IMR-90 (cell line): Measurements from ENCODE around the gene PCDHA11. TPM values are rescaled to one million over a fixed set of nuclear protein-coding genes. Genes with fewer than 3 reads are reported as not detected.
"Not testable (repeated sequence)": the region's sequence is repeated elsewhere in the genome, so short reads cannot be mapped to it uniquely, and the experiment has no call there.

Experiments used
- ATAC-seq: fragments of 200-7000 bp; cut with Tn5 transposase; 2 replicates; pipeline ENCODE4 v1.9.1; 2020; ENCODE audit warnings: low read depth, mild to moderate bottlenecking, moderate library complexity
- BruUV-seq: library from RNA; stranded (reverse); fragments of 400-500 nt; replicated peaks from 2 replicates; lab custom pipeline; 2021; lab: Mats Ljungman, UMichigan
- CTCF ChIA-PET: fragments of 300-600 bp; formaldehyde crosslinking; extraction: SDS; loops from one replicate; lab custom pipeline; 2021; ENCODE audit warnings: antibody characterized with exemption; lab: Yijun Ruan, JAX
- POLR2A ChIA-PET: fragments of 300-600 bp; sonication (Branson Sonifier 250); formaldehyde crosslinking; loops from one replicate; lab custom pipeline; 2022; ENCODE audit warnings: antibody characterized with exemption; ENCODE audit not compliant: unreplicated experiment; lab: Charles Lee
- DNase-seq: peaks from one replicate; pipeline ENCODE4 v3.0.0; 2013
- H2AFZ ChIP-seq: replicated peaks from 2 replicates; pipeline ENCODE3; 2013; ENCODE audit warnings: low read length, mild to moderate bottlenecking; ENCODE audit not compliant: poor library complexity
- H2AK5ac ChIP-seq: 2 replicates; pipeline ENCODE4 v1.6.1; 2013; ENCODE audit warnings: low read depth, low read length, inconsistent platforms
- H2AK9ac ChIP-seq: replicated peaks from 2 replicates; pipeline ENCODE3; 2013; ENCODE audit warnings: mild to moderate bottlenecking, low read depth, low read length, moderate library complexity; ENCODE audit not compliant: poor library complexity
- H2BK120ac ChIP-seq: 2 replicates; pipeline ENCODE4 v1.6.1; 2013; ENCODE audit warnings: low read depth, low read length, inconsistent platforms
- H2BK15ac ChIP-seq: 3 replicates; pipeline ENCODE4 v1.6.1; 2013; ENCODE audit warnings: low read depth, low read length, inconsistent platforms
- H2BK20ac ChIP-seq: 2 replicates; pipeline ENCODE4 v1.6.1; 2013; ENCODE audit warnings: low read depth, mild to moderate bottlenecking, inconsistent platforms, low read length, moderate library complexity
- H2BK5ac ChIP-seq: 2 replicates; pipeline ENCODE4 v1.6.1; 2013; ENCODE audit warnings: mild to moderate bottlenecking, low read depth, low read length, inconsistent platforms; ENCODE audit not compliant: poor library complexity, severe bottlenecking
- H3K14ac ChIP-seq: replicated peaks from 2 replicates; pipeline ENCODE4 v1.6.1; 2013; ENCODE audit warnings: low read depth, low read length, inconsistent platforms
- H3K18ac ChIP-seq: 2 replicates; pipeline ENCODE4 v1.6.1; 2013; ENCODE audit warnings: low read depth, low read length, control low read depth
- H3K23ac ChIP-seq: 2 replicates; pipeline ENCODE4 v1.6.1; 2013; ENCODE audit warnings: low read depth, low read length, inconsistent platforms
- H3K27ac ChIP-seq: 2 replicates; pipeline ENCODE4 v1.5.1; 2013; ENCODE audit warnings: mild to moderate bottlenecking, control low read depth, low read length; ENCODE audit not compliant: insufficient read depth
- H3K27me3 ChIP-seq: 2 replicates; pipeline ENCODE4 v1.6.1; 2013; ENCODE audit warnings: low read length; ENCODE audit not compliant: control insufficient read depth, insufficient read depth
- H3K36me3 ChIP-seq: 2 replicates; pipeline ENCODE4 v1.6.1; 2013; ENCODE audit warnings: low read length, mixed read lengths; ENCODE audit not compliant: control insufficient read depth, insufficient read depth
- H3K4ac ChIP-seq: 2 replicates; pipeline ENCODE4 v1.6.1; 2013; ENCODE audit warnings: low read depth, low read length, inconsistent platforms
- H3K4me1 ChIP-seq: 2 replicates; pipeline ENCODE4 v1.6.1; 2013; ENCODE audit warnings: low read length, mixed read lengths; ENCODE audit not compliant: control insufficient read depth, insufficient read depth
- H3K4me2 ChIP-seq: 2 replicates; pipeline ENCODE4 v1.6.1; 2013; ENCODE audit warnings: low read depth, mild to moderate bottlenecking, control low read depth, low read length, moderate library complexity
- H3K4me3 ChIP-seq: 2 replicates; pipeline ENCODE4 v1.5.1; 2013; ENCODE audit warnings: low read depth, mild to moderate bottlenecking, control low read depth, low read length, moderate library complexity; ENCODE audit not compliant: insufficient read depth
- H3K56ac ChIP-seq: 2 replicates; pipeline ENCODE4 v1.6.1; 2013; ENCODE audit warnings: low read length, inconsistent platforms; ENCODE audit not compliant: insufficient read depth; ENCODE audit errors: extremely low read depth
- H3K79me1 ChIP-seq, 2 experiments: 2 replicates each; pipeline ENCODE4 v1.6.1; 2013; ENCODE audit warnings: low read length in 2 of 2, inconsistent platforms in 1 of 2, low read depth in 1 of 2
- H3K9ac ChIP-seq: 2 replicates; pipeline ENCODE4 v1.6.1; 2013; ENCODE audit warnings: low read depth, low read length, control low read depth
- H3K9me1 ChIP-seq: 2 replicates; pipeline ENCODE4 v1.6.1; 2013; ENCODE audit warnings: low read length, inconsistent platforms; ENCODE audit not compliant: insufficient read depth
- H3K9me3 ChIP-seq: 2 replicates; pipeline ENCODE4 v1.6.1; 2013; ENCODE audit warnings: low read length; ENCODE audit not compliant: control insufficient read depth, insufficient read depth
- H4K20me1 ChIP-seq: 2 replicates; pipeline ENCODE4 v1.6.1; 2013; ENCODE audit warnings: low read length, inconsistent platforms; ENCODE audit not compliant: insufficient read depth
- H4K5ac ChIP-seq: 2 replicates; pipeline ENCODE4 v1.6.1; 2013; ENCODE audit warnings: mild to moderate bottlenecking, low read depth, low read length, control low read depth
- H4K8ac ChIP-seq, 2 experiments: 2 replicates each; pipeline ENCODE4 v1.6.1; 2013; ENCODE audit warnings: low read depth in 2 of 2, low read length in 2 of 2, control low read depth in 1 of 2, inconsistent platforms in 1 of 2
- H4K91ac ChIP-seq: 2 replicates; pipeline ENCODE4 v1.6.1; 2013; ENCODE audit warnings: low read depth, low read length, inconsistent platforms; ENCODE audit not compliant: insufficient read depth
- CHD1 ChIP-seq: IDR thresholded peaks from 2 replicates; pipeline ENCODE4 v1.6.1; 2012; ENCODE audit warnings: low read depth, low read length, improper control_type of control experiment
- FOS ChIP-seq: fragments of 150-350 bp; IDR thresholded peaks from 2 replicates; pipeline ENCODE4 v1.6.1; 2016; ENCODE audit warnings: low read depth, low read length
- MAFK ChIP-seq: IDR thresholded peaks from 2 replicates; pipeline ENCODE4 v1.6.1; 2012; ENCODE audit warnings: low read depth, low read length, improper control_type of control experiment
- POLR2A ChIP-seq: IDR thresholded peaks from 2 replicates; pipeline ENCODE4 v1.6.1; 2012; ENCODE audit warnings: mild to moderate bottlenecking, low read depth, low read length
- RCOR1 ChIP-seq: IDR thresholded peaks from 2 replicates; pipeline ENCODE4 v1.6.1; 2012; ENCODE audit warnings: mild to moderate bottlenecking, low read length, improper control_type of control experiment; ENCODE audit not compliant: insufficient replicate concordance
- WGBS, 2 experiments: methylation state at CpG; one replicate each; pipeline versions ENCODE4 v1.1.5 to v1.1.7; 2013; ENCODE audit warnings: missing lambda C conversion rate in 2 of 2; ENCODE audit not compliant: insufficient read length in 1 of 2; ENCODE audit errors: extremely low coverage in 2 of 2; 5-methylcytosine and 5-hydroxymethylcytosine counted together
- dilution Hi-C: fragments of 300-500 bp; cut with HindIII; formaldehyde crosslinking; loops from one replicate; pipeline ENCODE4 v1.14.3; 2018; ENCODE audit warnings: low sequenced_read_pairs; ENCODE audit not compliant: unreplicated experiment
- in situ Hi-C: fragments of 300-500 bp; cut with MboI; formaldehyde crosslinking; loops from 3 replicates; pipeline ENCODE4 v1.14.3; 2019; ENCODE audit warnings: low sequenced_read_pairs, inconsistent platforms, mixed read lengths
- intact Hi-C: fragments of 100-400 bp; cut with micrococcal nuclease; formaldehyde crosslinking; loops from 2 replicates; pipeline ENCODE4 v1.10.0; 2022
- polyA plus RNA-seq, 3 experiments: library from polyadenylated mRNA; depleted of rRNA; stranded (reverse); fragments of >200 nt; gene quantifications; 2 replicates each; pipeline ENCODE4 v1.2.3, GENCODE V29; 2012; ENCODE audit warnings: low replicate concordance in 1 of 3
- total RNA-seq: library from RNA; depleted of rRNA; stranded (reverse); fragments of >200 nt; gene quantifications from 2 replicates; pipeline ENCODE4 v1.2.3, GENCODE V29; 2012

PCDHA11 gene
- total and polyA plus RNA-seq, 2 of the 4 experiments (the other 2 are of a cell fraction): under 0.01 TPM; not detected in 1

DNA sequence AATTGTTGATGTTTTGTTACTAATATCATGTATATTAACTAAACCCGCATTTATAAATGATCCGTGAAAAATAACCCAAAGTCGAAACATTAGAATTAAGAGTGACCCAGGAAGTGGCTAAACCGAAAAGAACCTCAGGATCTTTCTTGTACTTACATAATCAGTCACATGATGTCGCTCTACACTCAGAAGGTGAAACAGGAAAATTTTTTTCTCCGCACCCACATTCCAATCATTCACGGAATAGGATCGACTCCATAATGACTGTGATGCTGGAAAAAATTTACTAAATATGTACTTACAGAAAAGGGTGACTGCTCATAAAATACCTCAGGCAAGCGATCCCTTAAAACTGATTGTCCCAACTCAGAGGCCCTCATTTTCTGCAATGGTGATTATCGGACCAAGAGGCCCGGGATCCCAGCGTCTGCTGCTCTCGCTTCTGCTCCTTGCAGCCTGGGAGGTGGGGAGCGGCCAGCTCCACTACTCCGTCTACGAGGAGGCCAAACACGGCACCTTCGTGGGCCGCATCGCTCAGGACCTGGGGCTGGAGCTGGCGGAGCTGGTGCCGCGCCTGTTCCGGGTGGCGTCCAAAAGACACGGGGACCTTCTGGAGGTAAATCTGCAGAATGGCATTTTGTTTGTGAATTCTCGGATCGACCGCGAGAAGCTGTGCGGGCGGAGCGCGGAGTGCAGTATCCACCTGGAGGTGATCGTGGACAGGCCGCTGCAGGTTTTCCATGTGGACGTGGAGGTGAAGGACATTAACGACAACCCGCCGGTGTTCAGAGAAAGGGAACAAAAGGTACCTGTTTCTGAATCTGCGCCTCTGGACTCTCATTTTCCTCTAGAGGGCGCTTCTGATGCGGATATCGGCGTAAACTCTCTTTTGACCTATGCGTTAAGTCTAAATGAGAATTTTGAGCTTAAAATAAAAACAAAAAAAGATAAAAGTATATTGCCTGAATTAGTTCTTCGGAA is 6.6 kb downstream of the PCDHA11 start, which contains the start of gene PCDHA12:
Gene PCDHA12, plus strand, starts transcription at position 224 of the 981 bp plus-strand sequence. Its CDS starts 165 bp downstream, at position 389.
- no TSS peak for BruUV-seq
- Histone ChIP-seq H4K8ac (no peak within 1 kb of the TSS), H4K91ac (no peak within 1 kb of the TSS), H3K27me3 (no peaks in the 10 kb centered on the region), H4K20me1 (no peaks in the 10 kb centered on the region), H2AFZ (no peak within 1 kb of the TSS), H4K5ac (no peak within 1 kb of the TSS), H3K23ac (no peak within 1 kb of the TSS), H3K56ac (no peak within 1 kb of the TSS), H3K36me3 (no peaks in the 10 kb centered on the region), H3K9me3 (peaks cover 21% of the 10 kb centered on the region), H2BK120ac (no peak within 1 kb of the TSS), H3K79me1 (no peaks in the 10 kb centered on the region), H2BK5ac (no peak within 1 kb of the TSS), H3K9ac (no peak within 1 kb of the TSS), H2AK9ac (no peak within 1 kb of the TSS), H2BK20ac (no peak within 1 kb of the TSS), H2AK5ac (no peak within 1 kb of the TSS), H3K4me3 (no peak within 1 kb of the TSS), H3K4me1 (no peaks in the 10 kb centered on the region), H3K4ac (no peak within 1 kb of the TSS), H3K14ac (no peak within 1 kb of the TSS), H2BK15ac (no peak within 1 kb of the TSS), H3K4me2 (no peak within 1 kb of the TSS), H3K9me1 (no peaks in the 10 kb centered on the region), H3K27ac (no peak within 1 kb of the TSS), H3K18ac (no peak within 1 kb of the TSS)
- POLR2A ChIA-PET: no interaction called here
- ATAC-seq (no peak), DNase-seq (no peak)
- TF ChIP-seq RCOR1 (no peak), POLR2A (no peak), FOS (no peak), MAFK (no peak), CHD1 (no peak)
- 19% methylated on average over 14 of the region's 47 CpGs; no CpG with 5 or more reads in 1 of the 2 experiments for WGBS, 2 experiments
- CTCF ChIA-PET: interaction anchor here (1.4 kb wide), 1 partner anchor 14 kb away, joined by 3 read pairs; no protein-coding TSS in a partner anchor
- intact Hi-C loops (no loop called here), dilution Hi-C loops (no loop called here), in situ Hi-C loops (no loop called here)

DNA sequence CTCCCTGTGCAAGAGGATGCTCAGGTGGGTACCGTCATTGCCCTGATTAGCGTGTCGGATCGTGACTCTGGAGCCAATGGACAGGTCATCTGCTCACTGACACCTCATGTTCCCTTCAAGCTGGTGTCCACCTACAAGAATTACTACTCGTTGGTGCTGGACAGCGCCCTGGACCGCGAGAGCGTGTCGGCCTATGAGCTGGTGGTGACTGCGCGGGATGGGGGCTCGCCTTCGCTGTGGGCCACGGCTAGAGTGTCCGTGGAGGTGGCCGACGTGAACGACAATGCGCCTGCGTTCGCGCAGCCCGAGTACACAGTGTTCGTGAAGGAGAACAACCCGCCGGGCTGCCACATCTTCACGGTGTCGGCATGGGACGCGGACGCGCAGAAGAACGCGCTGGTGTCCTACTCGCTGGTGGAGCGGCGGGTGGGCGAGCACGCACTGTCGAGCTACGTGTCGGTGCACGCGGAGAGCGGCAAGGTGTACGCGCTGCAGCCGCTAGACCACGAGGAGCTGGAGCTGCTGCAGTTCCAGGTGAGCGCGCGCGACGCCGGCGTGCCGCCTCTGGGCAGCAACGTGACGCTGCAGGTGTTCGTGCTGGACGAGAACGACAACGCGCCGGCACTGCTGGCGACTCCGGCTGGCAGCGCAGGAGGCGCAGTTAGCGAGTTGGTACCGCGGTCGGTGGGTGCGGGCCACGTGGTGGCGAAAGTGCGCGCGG is 7.9 kb downstream of the PCDHA11 start:
- H4K5ac ChIP-seq, H3K79me1 ChIP-seq, H3K9ac ChIP-seq, H3K4me2 ChIP-seq, H3K14ac ChIP-seq, H2AK5ac ChIP-seq, intact Hi-C loops, H2BK120ac ChIP-seq, H3K18ac ChIP-seq, dilution Hi-C loops, H2AK9ac ChIP-seq, H2AFZ ChIP-seq, H3K27ac ChIP-seq, H3K4ac ChIP-seq, H2BK15ac ChIP-seq, H3K4me1 ChIP-seq, H3K4me3 ChIP-seq, in situ Hi-C loops, H4K91ac ChIP-seq, H4K20me1 ChIP-seq, BruUV-seq, H3K36me3 ChIP-seq, CTCF ChIA-PET, H2BK5ac ChIP-seq, H3K56ac ChIP-seq, H3K23ac ChIP-seq, H3K27me3 ChIP-seq, POLR2A ChIA-PET, H3K9me1 ChIP-seq, ATAC-seq, H2BK20ac ChIP-seq, DNase-seq, H4K8ac ChIP-seq: not testable (repeated sequence)
- 39% methylated on average over 59 of the region's 80 CpGs; no CpG with 5 or more reads in 1 of the 2 experiments for WGBS, 2 experiments
- peaks cover 15% of the 10 kb centered on the region for H3K9me3 ChIP-seq
